ENCODE measurements around the gene NRG2.

NRG2 gene

DNA sequence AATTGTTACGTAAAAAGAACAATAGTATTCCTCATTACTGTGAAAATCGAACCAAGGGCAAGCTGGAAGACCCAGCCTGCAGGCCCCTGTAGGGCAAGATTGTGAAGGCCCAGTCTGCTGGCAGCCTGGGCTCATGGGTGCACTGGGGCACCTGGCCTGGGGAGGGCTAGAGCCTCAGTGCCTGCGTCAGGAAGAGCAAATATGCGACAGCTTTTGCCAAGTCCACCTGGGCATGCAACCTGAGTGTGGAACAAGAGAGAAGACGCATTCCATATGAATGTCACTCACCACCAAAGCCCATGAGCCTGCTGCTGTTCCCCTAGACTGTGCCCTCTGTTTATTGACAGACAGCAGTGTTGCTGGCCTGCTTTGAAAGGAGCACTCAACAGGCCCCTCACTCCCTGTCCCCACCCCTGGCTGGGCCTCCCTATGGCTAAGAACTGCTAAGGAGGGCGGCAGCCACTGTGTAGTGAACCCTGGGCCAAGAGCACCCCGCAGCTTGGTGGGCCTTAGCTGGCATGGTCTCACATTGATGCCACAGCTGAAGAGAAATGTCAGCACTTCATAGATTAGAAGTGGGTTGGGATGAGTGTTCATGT lies 219.2 kb downstream of the NRG2 start:
- no peak overlapping the region for H3K27ac ChIP-seq
- no peak overlapping the region for H3K4me3 ChIP-seq (ENCODE audit: low read depth, low read length)
- H3K4me2 ChIP-seq (ENCODE audit: low read length): no peak overlapping the region
- TF ChIP-seq, protein P1, sequence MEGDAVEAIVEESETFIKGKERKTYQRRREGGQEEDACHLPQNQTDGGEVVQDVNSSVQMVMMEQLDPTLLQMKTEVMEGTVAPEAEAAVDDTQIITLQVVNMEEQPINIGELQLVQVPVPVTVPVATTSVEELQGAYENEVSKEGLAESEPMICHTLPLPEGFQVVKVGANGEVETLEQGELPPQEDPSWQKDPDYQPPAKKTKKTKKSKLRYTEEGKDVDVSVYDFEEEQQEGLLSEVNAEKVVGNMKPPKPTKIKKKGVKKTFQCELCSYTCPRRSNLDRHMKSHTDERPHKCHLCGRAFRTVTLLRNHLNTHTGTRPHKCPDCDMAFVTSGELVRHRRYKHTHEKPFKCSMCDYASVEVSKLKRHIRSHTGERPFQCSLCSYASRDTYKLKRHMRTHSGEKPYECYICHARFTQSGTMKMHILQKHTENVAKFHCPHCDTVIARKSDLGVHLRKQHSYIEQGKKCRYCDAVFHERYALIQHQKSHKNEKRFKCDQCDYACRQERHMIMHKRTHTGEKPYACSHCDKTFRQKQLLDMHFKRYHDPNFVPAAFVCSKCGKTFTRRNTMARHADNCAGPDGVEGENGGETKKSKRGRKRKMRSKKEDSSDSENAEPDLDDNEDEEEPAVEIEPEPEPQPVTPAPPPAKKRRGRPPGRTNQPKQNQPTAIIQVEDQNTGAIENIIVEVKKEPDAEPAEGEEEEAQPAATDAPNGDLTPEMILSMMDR (IDR thresholded peaks at IDR 0.05): no peak
- H3K4me1 ChIP-seq: no peaks in the 10 kb centered on the region
- H3K79me2 ChIP-seq: no peaks in the 10 kb centered on the region
- H3K36me3 ChIP-seq (ENCODE audit: control insufficient read depth, insufficient read depth, low read length): no peaks in the 10 kb centered on the region
- H2AFZ ChIP-seq: no peak overlapping the region
- H3K27me3 ChIP-seq (ENCODE audit: control insufficient read depth, insufficient read depth, low read length): no peaks in the 10 kb centered on the region
- H3K9ac ChIP-seq: no peak overlapping the region
- H3K9me3 ChIP-seq (ENCODE audit: control insufficient read depth, low read length): no peaks in the 10 kb centered on the region

DNA sequence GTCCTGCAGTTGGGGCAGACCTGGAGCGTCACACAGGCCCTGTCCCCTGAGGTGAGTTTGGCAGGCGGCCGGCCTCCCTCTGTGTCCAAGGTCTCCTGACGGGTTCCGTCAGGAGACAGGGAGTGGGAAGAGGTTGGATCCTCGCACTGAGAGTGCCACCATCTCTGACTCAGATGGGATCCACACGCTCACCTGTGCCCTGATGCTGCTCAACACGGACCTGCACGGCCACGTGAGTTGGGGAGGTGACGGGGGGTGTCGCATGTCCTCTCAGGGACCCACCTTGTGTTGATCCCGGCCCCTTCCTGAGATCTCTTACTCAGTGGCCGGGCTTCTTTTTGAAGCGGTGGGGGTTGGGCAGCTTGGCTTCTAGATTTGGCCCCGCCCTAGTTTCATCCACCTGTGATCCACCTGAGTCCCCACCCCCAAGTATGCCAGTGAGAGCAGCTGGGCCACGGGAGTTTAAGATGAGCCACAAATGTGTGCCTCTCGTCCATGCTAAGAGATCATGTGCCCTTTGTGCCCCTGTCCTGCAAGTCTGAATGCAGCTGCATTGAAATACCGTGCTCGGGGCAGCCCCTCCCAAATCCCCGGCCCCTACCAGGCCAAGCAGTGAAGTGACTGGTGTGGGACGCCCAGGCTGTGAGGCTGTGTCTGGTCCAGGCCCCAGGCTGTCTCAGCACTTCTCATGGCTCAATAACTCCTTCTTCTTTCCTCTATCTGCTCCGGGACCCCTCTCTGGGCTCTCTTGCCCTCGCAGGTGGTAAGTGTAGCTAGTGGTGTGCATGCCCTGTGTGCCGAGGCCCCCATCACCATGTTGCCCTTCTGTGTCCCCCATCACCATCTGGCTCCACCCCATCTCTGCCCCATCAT lies 220.3 kb downstream of the NRG2 start:
- Histone ChIP-seq H3K9ac (no peak overlapping the region), H3K79me2 (no peaks in the 10 kb centered on the region), H3K27me3 (ENCODE audit: control insufficient read depth, insufficient read depth, low read length) (no peaks in the 10 kb centered on the region), H3K4me1 (no peaks in the 10 kb centered on the region), H3K4me2 (ENCODE audit: low read length) (no peak overlapping the region), H3K9me3 (ENCODE audit: control insufficient read depth, low read length) (no peaks in the 10 kb centered on the region), H3K4me3 (ENCODE audit: low read depth, low read length) (no peak overlapping the region), H2AFZ (no peak overlapping the region), H3K36me3 (ENCODE audit: control insufficient read depth, insufficient read depth, low read length) (no peaks in the 10 kb centered on the region), H3K27ac (no peak overlapping the region)
- TF ChIP-seq, protein P1 (IDR thresholded peaks at IDR 0.05): no peak

DNA sequence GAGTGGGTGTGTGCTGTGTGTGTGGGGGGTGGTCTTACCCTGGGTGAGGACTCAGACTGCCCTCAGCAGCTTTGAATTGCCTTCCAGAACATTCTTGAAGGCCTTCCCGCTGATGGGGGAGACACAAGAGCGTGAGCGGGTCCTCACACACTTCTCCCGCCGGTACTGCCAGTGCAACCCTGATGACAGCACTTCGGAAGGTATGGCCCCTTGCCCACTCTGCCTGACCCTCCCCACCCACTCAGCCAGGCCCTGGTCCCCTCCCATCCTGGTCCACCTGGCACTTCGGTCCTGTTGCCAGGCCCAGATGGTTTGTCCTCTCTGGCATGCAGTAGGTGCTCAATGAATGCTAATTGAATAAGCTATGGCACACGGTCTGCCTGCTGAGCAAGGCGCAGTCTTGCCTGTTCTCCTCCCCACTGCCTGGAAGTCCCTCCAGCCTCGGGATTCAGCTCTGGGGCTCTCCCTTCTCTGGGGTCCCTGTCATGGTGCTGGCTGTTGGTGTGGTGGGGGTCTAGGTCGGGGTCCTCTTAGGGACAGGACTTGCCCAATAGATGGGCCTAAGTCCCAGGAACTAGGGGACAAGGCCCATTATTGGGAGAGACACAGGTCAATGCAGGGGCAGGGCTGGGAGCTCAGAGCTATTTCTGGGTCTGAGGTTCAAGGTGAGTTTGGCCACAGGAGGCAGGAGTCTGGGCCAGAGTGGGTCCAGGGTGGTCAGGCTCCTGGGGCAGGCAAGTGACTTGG lies 221.1 kb downstream of the NRG2 start:
- Histone ChIP-seq H3K4me1 (no peaks in the 10 kb centered on the region), H3K27me3 (ENCODE audit: control insufficient read depth, insufficient read depth, low read length) (no peaks in the 10 kb centered on the region), H3K9me3 (ENCODE audit: control insufficient read depth, low read length) (no peaks in the 10 kb centered on the region), H3K27ac (no peak overlapping the region), H3K36me3 (ENCODE audit: control insufficient read depth, insufficient read depth, low read length) (no peaks in the 10 kb centered on the region), H3K4me2 (ENCODE audit: low read length) (no peak overlapping the region), H2AFZ (no peak overlapping the region), H3K4me3 (ENCODE audit: low read depth, low read length) (no peak overlapping the region), H3K79me2 (no peaks in the 10 kb centered on the region), H3K9ac (no peak overlapping the region)
- TF ChIP-seq, protein P1 (IDR thresholded peaks at IDR 0.05): no peak

DNA sequence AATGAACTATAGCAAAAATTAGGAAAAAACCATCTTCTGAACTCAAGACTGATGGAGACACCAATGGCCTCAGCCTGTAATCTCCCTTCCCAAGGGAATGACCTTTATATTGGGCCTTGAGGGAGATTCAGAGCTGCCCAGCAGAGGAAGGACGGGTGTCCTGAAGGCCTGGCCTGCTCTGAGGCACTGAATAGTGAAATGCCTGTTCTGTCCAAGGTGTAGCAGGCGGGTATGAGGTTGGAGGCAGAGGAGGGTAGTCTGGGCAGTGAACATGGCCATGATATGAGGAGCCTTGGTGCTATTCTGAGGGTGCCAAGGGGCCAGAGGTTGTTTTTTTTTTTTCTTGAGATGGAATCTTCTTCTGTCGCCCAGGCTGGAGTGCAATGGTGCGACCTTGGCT lies 222.5 kb downstream of the NRG2 start:
- Histone ChIP-seq H3K27me3 (ENCODE audit: control insufficient read depth, insufficient read depth, low read length) (no peaks in the 10 kb centered on the region), H3K4me3 (ENCODE audit: low read depth, low read length) (no peak overlapping the region), H2AFZ (no peak overlapping the region), H3K36me3 (ENCODE audit: control insufficient read depth, insufficient read depth, low read length) (no peaks in the 10 kb centered on the region), H3K4me2 (ENCODE audit: low read length) (no peak overlapping the region), H3K27ac (no peak overlapping the region), H3K9ac (no peak overlapping the region), H3K79me2 (no peaks in the 10 kb centered on the region), H3K4me1 (no peaks in the 10 kb centered on the region), H3K9me3 (ENCODE audit: control insufficient read depth, low read length) (no peaks in the 10 kb centered on the region)
- TF ChIP-seq, protein P1 (IDR thresholded peaks at IDR 0.05): no peak

Data from parathyroid adenoma (tissue), 2 donors.